CD14-positive monocyte (primary cell): ENCODE results near the gene HYLS1. TPM values are rescaled to one million over a fixed set of nuclear protein-coding genes. Genes with fewer than 3 reads are reported as not detected.
A peak's percentile ranks its signal among the peaks of the same experiment; 100 is the strongest.

Source experiments
- DNase-seq, 3 donors: peaks; one replicate each; pipeline ENCODE4 v3.0.0-alpha.2; 2011 to 2022
- H2AFZ ChIP-seq: 2 replicates; pipeline ENCODE4 v1.6.0; 2012; ENCODE audit warnings: mild to moderate bottlenecking, low read depth, low read length, inconsistent platforms; ENCODE audit not compliant: insufficient read depth, poor library complexity, severe bottlenecking
- H3K27ac ChIP-seq, 2 donors: 1 replicate in 1 of 2; 2 replicates in 1 of 2; pipeline ENCODE4 v1.5.1; 2012 to 2013; ENCODE audit warnings: low read length in 2 of 2, control low read depth in 1 of 2, inconsistent platforms in 1 of 2, low read depth in 1 of 2, mild to moderate bottlenecking in 1 of 2
- H3K27me3 ChIP-seq, 2 donors: one replicate each; pipeline versions ENCODE4 v1.6.0 to v1.6.1; 2011 to 2013; ENCODE audit warnings: low read length in 2 of 2; ENCODE audit not compliant: control insufficient read depth in 2 of 2, insufficient read depth in 2 of 2
- H3K36me3 ChIP-seq, 2 donors: replicated peaks in 1 of 2; 1 replicate in 1 of 2; 2 replicates in 1 of 2; pipeline versions ENCODE4 v1.5.1 to v1.6.1; 2012 to 2013; ENCODE audit warnings: low read length in 2 of 2, control low read depth in 1 of 2, inconsistent platforms in 1 of 2, mild to moderate bottlenecking in 1 of 2; ENCODE audit not compliant: insufficient read depth in 2 of 2, control insufficient read depth in 1 of 2
- H3K4me1 ChIP-seq, 2 donors: 1 replicate in 1 of 2; 2 replicates in 1 of 2; pipeline versions ENCODE4 v1.5.1 to v1.6.1; 2012 to 2013; ENCODE audit warnings: low read length in 2 of 2, control low read depth in 1 of 2, inconsistent platforms in 1 of 2, mild to moderate bottlenecking in 1 of 2, moderate library complexity in 1 of 2; ENCODE audit not compliant: insufficient read depth in 2 of 2, control insufficient read depth in 1 of 2
- H3K4me2 ChIP-seq: replicated peaks from 2 replicates; pipeline ENCODE3; 2012; ENCODE audit warnings: low read length, moderate library complexity, mild to moderate bottlenecking; ENCODE audit not compliant: poor library complexity, severe bottlenecking; ENCODE audit errors: extremely low read depth
- H3K4me3 ChIP-seq, 3 experiments: fragments of 200-600 bp in 1 of 3; sonication (generic) in 1 of 3; replicated peaks in 1 of 3; 1 replicate in 2 of 3; 2 replicates in 1 of 3; pipeline ENCODE4 v1.5.1; 2011 to 2013; ENCODE audit warnings: low read length in 3 of 3, mild to moderate bottlenecking in 3 of 3, control low read depth in 2 of 3, low read depth in 2 of 3, inconsistent platforms in 1 of 3, moderate library complexity in 1 of 3
- H3K79me2 ChIP-seq: 2 replicates; pipeline ENCODE4 v1.6.0; 2012; ENCODE audit warnings: mild to moderate bottlenecking, control low read depth, inconsistent platforms, low read length, moderate library complexity; ENCODE audit not compliant: insufficient read depth
- H3K9ac ChIP-seq: 2 replicates; pipeline ENCODE4 v1.6.0; 2017; ENCODE audit warnings: low read length, mild to moderate bottlenecking; ENCODE audit not compliant: insufficient read depth, poor library complexity, severe bottlenecking
- H3K9me3 ChIP-seq, 2 donors: replicated peaks in 1 of 2; 1 replicate in 1 of 2; 2 replicates in 1 of 2; pipeline versions ENCODE4 v1.5.1 to v1.6.1; 2012 to 2013; ENCODE audit warnings: low read length in 2 of 2, control low read depth in 1 of 2; ENCODE audit not compliant: control insufficient read depth in 1 of 2, insufficient read depth in 1 of 2
- H4K20me1 ChIP-seq: 2 replicates; pipeline ENCODE4 v1.6.0; 2012; ENCODE audit warnings: mild to moderate bottlenecking, low read length, control low read depth, moderate library complexity; ENCODE audit not compliant: insufficient read depth
- H3K27ac Mint-ChIP-seq, 7 donors: one replicate each; pipeline ENCODE4 v1.8.0; 2020; ENCODE audit warnings: mild to moderate bottlenecking in 7 of 7, mixed read lengths in 7 of 7, moderate library complexity in 6 of 7, inconsistent platforms in 2 of 7
- H3K27me3 Mint-ChIP-seq, 3 donors: one replicate each; pipeline ENCODE4 v1.8.0; 2021 to 2022; ENCODE audit warnings: low read depth in 3 of 3, mild to moderate bottlenecking in 3 of 3, mixed read lengths in 3 of 3, moderate library complexity in 3 of 3, inconsistent platforms in 1 of 3
- H3K36me3 Mint-ChIP-seq, 2 donors: one replicate each; pipeline ENCODE4 v1.8.0; 2020; ENCODE audit warnings: mixed read lengths in 2 of 2, inconsistent platforms in 1 of 2, mild to moderate bottlenecking in 1 of 2
- H3K4me1 Mint-ChIP-seq: one replicate; pipeline ENCODE4 v1.8.0; 2020; ENCODE audit warnings: mild to moderate bottlenecking, mixed read lengths
- H3K4me3 Mint-ChIP-seq, 2 donors: one replicate each; pipeline ENCODE4 v1.8.0; 2020; ENCODE audit warnings: mild to moderate bottlenecking in 2 of 2, mixed read lengths in 2 of 2, moderate library complexity in 1 of 2
- H3K9me3 Mint-ChIP-seq, 7 donors: one replicate each; pipeline ENCODE4 v1.8.0; 2020 to 2022; ENCODE audit warnings: mixed read lengths in 7 of 7, mild to moderate bottlenecking in 6 of 7, moderate library complexity in 6 of 7, inconsistent platforms in 2 of 7
- WGBS: methylation state at CpG from one replicate; pipeline ENCODE4 v1.1.5; 2013; ENCODE audit warnings: missing lambda C conversion rate; ENCODE audit not compliant: insufficient coverage; 5-methylcytosine and 5-hydroxymethylcytosine counted together
- intact Hi-C, 2 donors: fragments of 100-400 bp; cut with micrococcal nuclease; formaldehyde crosslinking; loops; one replicate each; pipeline versions ENCODE4 v1.15.0 to v1.15.1; 2023
- polyA plus RNA-seq, 3 donors: library from polyadenylated mRNA; depleted of rRNA in 1 of 3; unstranded in 2 of 3; stranded (reverse) in 1 of 3; fragments of 300-500 nt in 2 of 3; fragments of >200 nt in 1 of 3; fragmentation: Illumina TruSeq in 2 of 3; gene quantifications; 1 replicate in 2 of 3; 2 replicates in 1 of 3; pipeline ENCODE4 v1.2.3, GENCODE V29; 2012 to 2021
- TF ChIP-seq, protein P1 (sequence below): fragments of 200-600 bp; IDR thresholded peaks from one replicate; pipeline ENCODE4 v1.8.0; 2022; ENCODE audit warnings: antibody characterized with exemption, mild to moderate bottlenecking

The HYLS1 gene
- polyA plus RNA-seq, 3 donors: 0.61 to 2.6 (median 2.0) TPM

DNA sequence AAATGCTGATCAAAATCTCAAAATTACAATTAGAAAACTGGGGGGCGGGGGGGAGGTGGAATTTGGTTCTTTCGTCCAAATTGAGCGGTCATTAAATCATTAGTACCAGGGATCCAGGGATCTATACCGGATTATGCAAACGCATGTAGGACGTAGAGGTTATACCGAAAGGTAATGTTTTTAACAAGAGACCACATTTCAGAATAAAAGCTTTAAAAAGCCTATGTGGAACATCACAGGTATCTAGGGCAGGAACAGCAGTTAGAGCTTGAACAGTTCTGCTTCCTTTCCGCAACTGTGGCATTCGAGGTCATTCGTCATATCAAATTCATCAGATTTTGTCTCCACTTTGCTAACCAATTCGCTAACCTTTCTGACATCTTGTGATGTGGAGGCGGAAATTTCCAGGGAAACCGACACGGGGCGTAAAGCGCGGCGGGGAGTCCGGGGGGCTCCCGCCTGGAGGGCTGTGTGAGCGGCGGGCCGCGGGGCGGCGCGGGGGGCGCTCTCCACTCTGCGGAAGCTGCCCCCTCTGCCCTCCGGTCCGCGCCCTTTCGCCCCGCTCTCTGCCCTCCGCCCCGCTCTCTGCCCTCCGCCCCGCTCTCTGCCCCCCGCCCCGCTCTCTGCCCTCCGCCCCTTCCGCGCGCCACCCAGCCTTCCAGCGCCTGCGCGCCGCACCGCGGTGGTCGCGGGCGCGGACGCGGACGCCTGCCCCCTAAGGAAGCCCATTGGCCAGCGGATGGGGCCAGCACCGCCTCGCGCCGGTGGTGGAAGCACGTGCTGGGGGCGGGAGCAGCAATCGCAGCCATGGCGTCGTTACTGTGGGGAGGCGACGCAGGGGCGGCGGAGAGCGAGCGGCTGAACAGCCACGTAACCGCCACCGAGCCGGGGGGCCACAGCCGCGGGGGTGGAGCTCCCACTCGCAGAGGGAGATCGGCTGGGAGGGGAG, 16.5 kb downstream of the HYLS1 start, which contains the start of gene DDX25:
DDX25 (plus strand) TSS at position 798 of the 949 bp plus-strand sequence; CDS start at position 808, 10 bp downstream.
- no peaks in the 10 kb centered on the region for H4K20me1 ChIP-seq
- peaks cover 25% of the 10 kb centered on the region for H3K79me2 ChIP-seq
- H2AFZ ChIP-seq: peak within 1 kb of the TSS; percentile 56
- TF ChIP-seq, protein P1, sequence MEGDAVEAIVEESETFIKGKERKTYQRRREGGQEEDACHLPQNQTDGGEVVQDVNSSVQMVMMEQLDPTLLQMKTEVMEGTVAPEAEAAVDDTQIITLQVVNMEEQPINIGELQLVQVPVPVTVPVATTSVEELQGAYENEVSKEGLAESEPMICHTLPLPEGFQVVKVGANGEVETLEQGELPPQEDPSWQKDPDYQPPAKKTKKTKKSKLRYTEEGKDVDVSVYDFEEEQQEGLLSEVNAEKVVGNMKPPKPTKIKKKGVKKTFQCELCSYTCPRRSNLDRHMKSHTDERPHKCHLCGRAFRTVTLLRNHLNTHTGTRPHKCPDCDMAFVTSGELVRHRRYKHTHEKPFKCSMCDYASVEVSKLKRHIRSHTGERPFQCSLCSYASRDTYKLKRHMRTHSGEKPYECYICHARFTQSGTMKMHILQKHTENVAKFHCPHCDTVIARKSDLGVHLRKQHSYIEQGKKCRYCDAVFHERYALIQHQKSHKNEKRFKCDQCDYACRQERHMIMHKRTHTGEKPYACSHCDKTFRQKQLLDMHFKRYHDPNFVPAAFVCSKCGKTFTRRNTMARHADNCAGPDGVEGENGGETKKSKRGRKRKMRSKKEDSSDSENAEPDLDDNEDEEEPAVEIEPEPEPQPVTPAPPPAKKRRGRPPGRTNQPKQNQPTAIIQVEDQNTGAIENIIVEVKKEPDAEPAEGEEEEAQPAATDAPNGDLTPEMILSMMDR: no peak
- peak within 1 kb of the TSS; percentile 92 for H3K4me2 ChIP-seq
- peaks cover 13 to 15% of the 10 kb centered on the region in 2 donors for H3K36me3 ChIP-seq
- peaks cover 33 to 44% (median 44%) of the 10 kb centered on the region in 3 donors for H3K27me3 Mint-ChIP-seq
- H3K9me3 Mint-ChIP-seq: peaks cover 0 to 22% (median 14%) of the 10 kb centered on the region in 7 donors
- peaks cover 16 to 20% of the 10 kb centered on the region in 2 donors for H3K4me1 ChIP-seq
- H3K4me3 Mint-ChIP-seq: peak within 1 kb of the TSS; percentile 86 to 96
- intact Hi-C loops: loop anchor here in 1 of 2 donors (2.0 kb wide), 1 partner anchor 17 kb away; the partner anchor contains the start of gene HYLS1
- peaks cover 16 to 24% of the 10 kb centered on the region in 2 donors for H3K36me3 Mint-ChIP-seq
- H3K9ac ChIP-seq: no peak within 1 kb of the TSS
- peaks cover 0 to 16% of the 10 kb centered on the region in 2 donors for H3K9me3 ChIP-seq
- peaks cover 21% of the 10 kb centered on the region for H3K4me1 Mint-ChIP-seq
- no peak within 1 kb of the TSS for H3K27ac Mint-ChIP-seq
- 4% methylated on average over 65 of the region's 81 CpGs for WGBS
- H3K4me3 ChIP-seq: peak within 1 kb of the TSS in 2 of 3 experiments; percentile 86 to 96
- H3K27ac ChIP-seq: no peak within 1 kb of the TSS
- H3K27me3 ChIP-seq: peaks cover 31 to 39% of the 10 kb centered on the region in 2 donors
- DNase-seq: no peak

DNA sequence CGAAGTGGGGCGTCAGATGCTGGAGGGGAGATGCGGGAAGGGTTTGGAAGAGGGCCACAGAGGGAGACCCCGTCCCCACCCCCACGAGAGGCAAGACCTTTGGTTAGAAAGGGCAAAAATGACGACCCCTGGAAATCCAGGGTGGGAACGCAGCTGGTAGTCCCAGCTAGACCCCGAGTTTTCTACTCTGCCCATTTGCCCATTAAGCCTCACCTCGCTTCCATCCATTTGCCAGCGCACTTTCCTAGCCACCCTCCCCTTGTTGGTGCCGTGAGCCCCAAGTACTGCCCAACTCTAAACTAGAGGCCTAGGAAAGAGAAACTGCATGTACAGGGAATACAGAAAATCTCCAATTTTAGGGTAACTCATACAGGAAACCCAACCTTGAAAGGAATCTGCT, 17.2 kb downstream of the HYLS1 start:
- Histone ChIP-seq H3K4me1 (peaks cover 16 to 20% of the 10 kb centered on the region in 2 donors), H4K20me1 (no peaks in the 10 kb centered on the region), H3K79me2 (peaks cover 20% of the 10 kb centered on the region), H3K27me3 (peaks cover 31 to 39% of the 10 kb centered on the region in 2 donors), H3K4me2 (peak overlapping the region; percentile 92), H2AFZ (peak overlapping the region; percentile 56), H3K27ac (no peak overlapping the region), H3K36me3 (peaks cover 7 to 8% of the 10 kb centered on the region in 2 donors), H3K9me3 (peaks cover 0 to 16% of the 10 kb centered on the region in 2 donors), H3K9ac (no peak overlapping the region), H3K4me3 (peak overlapping the region in 1 of 3 experiments; percentile 86)
- H3K27ac Mint-ChIP-seq: no peak overlapping the region
- peaks cover 0 to 22% (median 14%) of the 10 kb centered on the region in 7 donors for H3K9me3 Mint-ChIP-seq
- peaks cover 10 to 17% of the 10 kb centered on the region in 2 donors for H3K36me3 Mint-ChIP-seq
- 46% methylated on average over 9 of the region's 11 CpGs for WGBS
- H3K27me3 Mint-ChIP-seq: peaks cover 35 to 46% (median 44%) of the 10 kb centered on the region in 3 donors
- peak overlapping the region; percentile 60 to 88 for H3K4me3 Mint-ChIP-seq
- H3K4me1 Mint-ChIP-seq: peaks cover 21% of the 10 kb centered on the region
- no peak for DNase-seq
- TF ChIP-seq, protein P1: no peak
- intact Hi-C loops: no loop called here
